ENCODE measurements around the gene MAX. TPM values are rescaled to one million over a fixed set of nuclear protein-coding genes. Genes with fewer than 3 reads are reported as not detected.
A peak's percentile ranks its signal among the peaks of the same experiment; 100 is the strongest.

MAX gene
- total and polyA plus RNA-seq, 2 donors (not counting 1 experiment from before 2014, with no cell fraction given) = 98.6 to 130 TPM

DNA sequence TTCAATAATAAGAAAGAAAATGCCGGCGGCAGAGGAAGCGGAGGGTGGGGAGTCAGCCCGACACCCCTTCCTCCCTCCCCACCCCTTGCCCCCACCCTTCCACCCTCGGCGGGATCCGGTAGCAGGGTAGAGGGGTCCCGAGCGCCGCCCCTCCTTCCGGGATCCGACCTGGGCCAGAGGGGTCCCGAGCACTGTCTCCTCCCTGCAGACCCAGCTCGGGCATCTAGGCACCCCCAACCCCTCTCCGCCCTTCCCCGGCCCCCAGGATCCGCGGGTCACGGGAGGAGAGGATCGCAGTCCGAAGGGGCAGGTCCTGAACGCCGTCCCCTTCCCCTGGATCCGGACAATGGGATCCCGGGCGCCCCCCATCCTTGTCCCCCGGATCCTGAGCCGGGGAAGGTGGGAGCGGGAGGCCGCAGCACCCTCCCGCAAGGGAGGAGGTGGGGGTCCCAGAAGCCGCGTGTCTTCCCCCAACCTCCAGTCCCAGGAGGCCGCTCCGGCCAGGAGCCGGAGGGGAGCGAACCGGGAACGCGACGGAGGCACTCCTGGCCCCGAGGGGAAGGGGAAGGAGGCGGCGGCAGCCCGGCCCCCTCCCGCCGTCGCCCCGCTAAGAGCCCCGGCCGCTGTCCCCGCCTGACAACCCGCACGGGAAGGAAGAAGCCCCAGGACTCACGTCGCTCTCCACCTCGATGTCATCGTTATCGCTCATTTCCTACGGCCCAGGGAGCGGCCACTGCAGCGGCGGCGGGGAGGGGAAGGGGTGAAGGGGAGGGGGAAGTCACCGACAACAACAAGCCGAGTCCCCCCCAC lies 481 bp downstream of the MAX start:
- no peaks in the 10 kb centered on the region for H3K27me3 Mint-ChIP-seq
- ChIA-PET POLR2A (interaction anchor here (0.5 to 1.4 kb wide), 6 partner anchors 15 to 313 kb away, joined by 3 to 10 read pairs (median 3); partner anchors contain the start of gene FNTB), CTCF (interaction anchor here (0.8 to 2.8 kb wide), 3 partner anchors 63 to 723 kb away, joined by 3 to 8 read pairs (median 5); no protein-coding TSS in a partner anchor)
- peak overlapping the region; percentile 57 to 97 (median 89) for H3K4me3 ChIP-seq (ENCODE audit: control extremely low read depth in 1 of 5, extremely low read depth in 1 of 5, insufficient read depth in 1 of 5, low read depth in 2 of 5, low read length in 4 of 5)
- intact Hi-C loops (cut with micrococcal nuclease) = loop anchor here (1.0 to 5.0 kb wide), 8 partner anchors 104 to 1560 kb away; partner anchors contain the start of genes CHURC1, PPP2R5E, SGPP1 and WDR89
- ATAC-seq (ENCODE audit: low read depth) (no peak), DNase-seq (no peak)
- WGBS (ENCODE audit: insufficient coverage) = 0% methylated on average over 29 of the region's 66 CpGs
- peaks cover 23 to 30% of the 10 kb centered on the region in 2 donors for H3K4me1 ChIP-seq (ENCODE audit: control insufficient read depth in 2 of 2, insufficient read depth in 2 of 2, low read length in 2 of 2)
- no peaks in the 10 kb centered on the region for H3K9me3 ChIP-seq (ENCODE audit: control extremely low read depth in 1 of 3, control insufficient read depth in 2 of 3, insufficient read depth in 1 of 3, low read length in 2 of 3)
- peak overlapping the region; percentile 97 for H3K27ac Mint-ChIP-seq
- H4K20me1 ChIP-seq (ENCODE audit: control insufficient read depth, insufficient read depth, low read length, poor library complexity, severe bottlenecking) = peaks cover 10% of the 10 kb centered on the region
- H2AFZ ChIP-seq (ENCODE audit: insufficient read depth, low read depth, low read length, poor library complexity, severe bottlenecking) = peak overlapping the region; percentile 81
- H3K36me3 ChIP-seq (replicated peaks in 1 of 2; ENCODE audit: control extremely low read depth in 1 of 2, control insufficient read depth in 1 of 2, extremely low read depth in 1 of 2, insufficient read depth in 2 of 2, low read length in 1 of 2) = peaks cover 0 to 7% of the 10 kb centered on the region in 2 experiments
- TF ChIP-seq, protein P1, sequence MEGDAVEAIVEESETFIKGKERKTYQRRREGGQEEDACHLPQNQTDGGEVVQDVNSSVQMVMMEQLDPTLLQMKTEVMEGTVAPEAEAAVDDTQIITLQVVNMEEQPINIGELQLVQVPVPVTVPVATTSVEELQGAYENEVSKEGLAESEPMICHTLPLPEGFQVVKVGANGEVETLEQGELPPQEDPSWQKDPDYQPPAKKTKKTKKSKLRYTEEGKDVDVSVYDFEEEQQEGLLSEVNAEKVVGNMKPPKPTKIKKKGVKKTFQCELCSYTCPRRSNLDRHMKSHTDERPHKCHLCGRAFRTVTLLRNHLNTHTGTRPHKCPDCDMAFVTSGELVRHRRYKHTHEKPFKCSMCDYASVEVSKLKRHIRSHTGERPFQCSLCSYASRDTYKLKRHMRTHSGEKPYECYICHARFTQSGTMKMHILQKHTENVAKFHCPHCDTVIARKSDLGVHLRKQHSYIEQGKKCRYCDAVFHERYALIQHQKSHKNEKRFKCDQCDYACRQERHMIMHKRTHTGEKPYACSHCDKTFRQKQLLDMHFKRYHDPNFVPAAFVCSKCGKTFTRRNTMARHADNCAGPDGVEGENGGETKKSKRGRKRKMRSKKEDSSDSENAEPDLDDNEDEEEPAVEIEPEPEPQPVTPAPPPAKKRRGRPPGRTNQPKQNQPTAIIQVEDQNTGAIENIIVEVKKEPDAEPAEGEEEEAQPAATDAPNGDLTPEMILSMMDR (IDR thresholded peaks at IDR 0.05) = no peak
- TF ChIP-seq EZH2 (IDR thresholded peaks at IDR 0.05; ENCODE audit: borderline replicate concordance, insufficient read depth, low read depth, low read length, poor library complexity, severe bottlenecking) = no peak
- H3K4me3 Mint-ChIP-seq = peak overlapping the region; percentile 91
- H3K27me3 ChIP-seq (replicated peaks in 1 of 4; ENCODE audit: control extremely low read depth in 1 of 4, control insufficient read depth in 3 of 4, insufficient read depth in 4 of 4, low read length in 3 of 4) = no peaks in the 10 kb centered on the region
- peaks cover 42% of the 10 kb centered on the region for H3K79me2 ChIP-seq (ENCODE audit: control insufficient read depth, insufficient read depth, low read length)
- H3K9ac ChIP-seq (ENCODE audit: low read length) = peak overlapping the region; percentile 95
- peak overlapping the region; percentile 86 for H3K4me2 ChIP-seq (replicated peaks; ENCODE audit: low read depth, low read length, poor library complexity, severe bottlenecking)
- H3K27ac ChIP-seq (ENCODE audit: low read length in 2 of 2) = peak overlapping the region; percentile 95 to 97
- H3K9me3 Mint-ChIP-seq (ENCODE audit: insufficient read depth) = no peaks in the 10 kb centered on the region
- peaks cover 45% of the 10 kb centered on the region for H3K4me1 Mint-ChIP-seq
